Measurements from ENCODE around the gene FAM76B.

FAM76B gene

GRCh38 chr11:95728094-95728493 is 61.5 kb downstream of the FAM76B start:
- Histone ChIP-seq H3K79me2 (ENCODE audit: insufficient read depth, low read depth) (no peaks in the 10 kb centered on the region), H3K4me2 (no peak overlapping the region), H3K27me3 (ENCODE audit: insufficient read depth, low read depth) (no peaks in the 10 kb centered on the region), H3K4me1 (ENCODE audit: low read depth, poor library complexity, severe bottlenecking) (no peaks in the 10 kb centered on the region), H3K9ac (no peak overlapping the region), H2AFZ (ENCODE audit: low read depth) (no peak overlapping the region), H3K36me3 (ENCODE audit: insufficient read depth) (no peaks in the 10 kb centered on the region), H3K27ac (no peak overlapping the region), H4K20me1 (ENCODE audit: insufficient read depth) (no peaks in the 10 kb centered on the region), H3K4me3 (IDR thresholded peaks at IDR 0.05; ENCODE audit: insufficient read depth, low read depth, low read length) (no peak overlapping the region)
- no peak for TF ChIP-seq CTCF (conservative IDR thresholded peaks at IDR 0.05; ENCODE audit: low read depth, low read length)

- no peak overlapping the region for H3K4me2 ChIP-seq
- H3K4me3 ChIP-seq (IDR thresholded peaks at IDR 0.05; ENCODE audit: insufficient read depth, low read depth, low read length), result no peak overlapping the region
- no peaks in the 10 kb centered on the region for H3K36me3 ChIP-seq (ENCODE audit: insufficient read depth)
- no peaks in the 10 kb centered on the region for H4K20me1 ChIP-seq (ENCODE audit: insufficient read depth)
- no peak overlapping the region for H3K27ac ChIP-seq
- TF ChIP-seq CTCF (conservative IDR thresholded peaks at IDR 0.05; ENCODE audit: low read depth, low read length), result no peak
- H3K9ac ChIP-seq, result no peak overlapping the region
- no peaks in the 10 kb centered on the region for H3K27me3 ChIP-seq (ENCODE audit: insufficient read depth, low read depth)
- H3K79me2 ChIP-seq (ENCODE audit: insufficient read depth, low read depth), result no peaks in the 10 kb centered on the region
- H2AFZ ChIP-seq (ENCODE audit: low read depth), result no peak overlapping the region
- no peaks in the 10 kb centered on the region for H3K4me1 ChIP-seq (ENCODE audit: low read depth, poor library complexity, severe bottlenecking)
Measured at GRCh38 chr11:95727620-95728019, 62.0 kb downstream of the FAM76B start.

GRCh38 chr11:95727111-95727510 is 62.5 kb downstream of the FAM76B start:
- H3K27ac ChIP-seq, result no peak overlapping the region
- no peak for TF ChIP-seq CTCF (conservative IDR thresholded peaks at IDR 0.05; ENCODE audit: low read depth, low read length)
- H2AFZ ChIP-seq (ENCODE audit: low read depth), result no peak overlapping the region
- H3K36me3 ChIP-seq (ENCODE audit: insufficient read depth), result no peaks in the 10 kb centered on the region
- no peaks in the 10 kb centered on the region for H3K27me3 ChIP-seq (ENCODE audit: insufficient read depth, low read depth)
- no peak overlapping the region for H3K4me3 ChIP-seq (IDR thresholded peaks at IDR 0.05; ENCODE audit: insufficient read depth, low read depth, low read length)
- no peaks in the 10 kb centered on the region for H4K20me1 ChIP-seq (ENCODE audit: insufficient read depth)
- no peak overlapping the region for H3K9ac ChIP-seq
- H3K79me2 ChIP-seq (ENCODE audit: insufficient read depth, low read depth), result no peaks in the 10 kb centered on the region
- no peak overlapping the region for H3K4me2 ChIP-seq
- H3K4me1 ChIP-seq (ENCODE audit: low read depth, poor library complexity, severe bottlenecking), result no peaks in the 10 kb centered on the region

GRCh38 chr11:95725196-95725595 is 64.4 kb downstream of the FAM76B start:
- no peak for TF ChIP-seq CTCF (conservative IDR thresholded peaks at IDR 0.05; ENCODE audit: low read depth, low read length)
- H3K27me3 ChIP-seq (ENCODE audit: insufficient read depth, low read depth), result no peaks in the 10 kb centered on the region

More at GRCh38 chr11:95725196-95725595, 64.4 kb downstream of the FAM76B start:
- Histone ChIP-seq H3K36me3 (ENCODE audit: insufficient read depth) (no peaks in the 10 kb centered on the region), H3K4me3 (IDR thresholded peaks at IDR 0.05; ENCODE audit: insufficient read depth, low read depth, low read length) (no peak overlapping the region), H4K20me1 (ENCODE audit: insufficient read depth) (no peaks in the 10 kb centered on the region), H2AFZ (ENCODE audit: low read depth) (no peak overlapping the region), H3K27ac (no peak overlapping the region), H3K4me2 (no peak overlapping the region), H3K79me2 (ENCODE audit: insufficient read depth, low read depth) (no peaks in the 10 kb centered on the region), H3K4me1 (ENCODE audit: low read depth, poor library complexity, severe bottlenecking) (no peaks in the 10 kb centered on the region), H3K9ac (no peak overlapping the region)
